ENCODE measurements around the gene SDSL.

Gene SDSL

DNA sequence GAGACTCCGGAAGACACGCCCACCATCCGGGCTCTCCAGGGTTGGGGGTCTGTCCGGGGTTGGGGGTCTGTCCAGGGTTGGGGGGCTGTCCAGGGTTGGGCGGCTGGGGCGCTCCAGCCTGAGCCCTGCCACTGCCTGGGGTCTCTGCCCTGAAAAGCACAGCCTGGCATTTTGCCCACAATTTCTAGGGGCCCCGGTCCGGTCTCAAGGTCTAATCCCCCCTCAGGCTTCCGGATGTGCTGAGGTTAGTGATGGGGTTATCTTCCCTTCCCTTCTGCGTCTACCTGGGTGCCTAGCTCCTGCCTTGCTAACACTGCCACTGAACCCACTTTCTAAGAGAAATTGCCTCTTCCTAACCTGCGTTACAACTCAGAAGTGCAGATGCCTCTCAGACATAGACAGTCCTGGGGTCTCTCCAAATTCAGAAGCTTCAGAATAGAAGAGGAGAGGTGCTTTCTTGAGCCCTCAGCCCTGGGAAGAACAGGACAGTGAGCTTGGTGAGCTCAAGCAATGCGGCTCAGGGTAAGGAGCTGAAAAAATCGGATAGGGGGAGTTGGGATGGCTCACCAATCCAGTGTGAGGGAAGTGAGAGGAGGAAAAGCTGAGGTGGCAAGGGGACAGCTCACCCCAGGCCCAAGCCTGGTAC, 43.8 kb downstream of the SDSL start:
- ChIA-PET CTCF (interaction anchor here (0.6 to 0.9 kb wide), 4 partner anchors 15 to 1749 kb away, joined by 3 to 5 read pairs (median 3); no protein-coding TSS in a partner anchor), POLR2A (no interaction called here)
- TF ChIP-seq SCRT2 (tag by site-specific recombination; IDR thresholded peaks at IDR 0.05): no peak
- TF ChIP-seq ZNF785 (tag by site-specific recombination; IDR thresholded peaks at IDR 0.05): no peak
- no peak for TF ChIP-seq HOXD13 (CRISPR knock-in tag; IDR thresholded peaks at IDR 0.05; ENCODE audit: borderline replicate concordance)
- TF ChIP-seq ZNF837 (tag by site-specific recombination; IDR thresholded peaks at IDR 0.05): no peak
- TF ChIP-seq SP3 (tag by site-specific recombination; IDR thresholded peaks at IDR 0.05): no peak
- TF ChIP-seq ZNF776 (tag by site-specific recombination; IDR thresholded peaks at IDR 0.05; ENCODE audit: borderline replicate concordance): no peak
- TF ChIP-seq ZFP69B (tag by site-specific recombination; IDR thresholded peaks at IDR 0.05): no peak
- no peak for TF ChIP-seq ZNF23 (tag by site-specific recombination; IDR thresholded peaks at IDR 0.05; ENCODE audit: borderline replicate concordance)
- TF ChIP-seq ZNF777 (tag by site-specific recombination; IDR thresholded peaks at IDR 0.05; ENCODE audit: borderline replicate concordance): no peak
- TF ChIP-seq, protein P1, sequence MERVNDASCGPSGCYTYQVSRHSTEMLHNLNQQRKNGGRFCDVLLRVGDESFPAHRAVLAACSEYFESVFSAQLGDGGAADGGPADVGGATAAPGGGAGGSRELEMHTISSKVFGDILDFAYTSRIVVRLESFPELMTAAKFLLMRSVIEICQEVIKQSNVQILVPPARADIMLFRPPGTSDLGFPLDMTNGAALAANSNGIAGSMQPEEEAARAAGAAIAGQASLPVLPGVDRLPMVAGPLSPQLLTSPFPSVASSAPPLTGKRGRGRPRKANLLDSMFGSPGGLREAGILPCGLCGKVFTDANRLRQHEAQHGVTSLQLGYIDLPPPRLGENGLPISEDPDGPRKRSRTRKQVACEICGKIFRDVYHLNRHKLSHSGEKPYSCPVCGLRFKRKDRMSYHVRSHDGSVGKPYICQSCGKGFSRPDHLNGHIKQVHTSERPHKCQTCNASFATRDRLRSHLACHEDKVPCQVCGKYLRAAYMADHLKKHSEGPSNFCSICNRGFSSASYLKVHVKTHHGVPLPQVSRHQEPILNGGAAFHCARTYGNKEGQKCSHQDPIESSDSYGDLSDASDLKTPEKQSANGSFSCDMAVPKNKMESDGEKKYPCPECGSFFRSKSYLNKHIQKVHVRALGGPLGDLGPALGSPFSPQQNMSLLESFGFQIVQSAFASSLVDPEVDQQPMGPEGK (tag by site-specific recombination; IDR thresholded peaks at IDR 0.05): no peak
- no peak for TF ChIP-seq ZNF132 (tag by site-specific recombination; IDR thresholded peaks at IDR 0.05; ENCODE audit: borderline replicate concordance)
- no peak for TF ChIP-seq ZNF791 (tag by site-specific recombination; IDR thresholded peaks at IDR 0.05)
- TF ChIP-seq, protein P2, sequence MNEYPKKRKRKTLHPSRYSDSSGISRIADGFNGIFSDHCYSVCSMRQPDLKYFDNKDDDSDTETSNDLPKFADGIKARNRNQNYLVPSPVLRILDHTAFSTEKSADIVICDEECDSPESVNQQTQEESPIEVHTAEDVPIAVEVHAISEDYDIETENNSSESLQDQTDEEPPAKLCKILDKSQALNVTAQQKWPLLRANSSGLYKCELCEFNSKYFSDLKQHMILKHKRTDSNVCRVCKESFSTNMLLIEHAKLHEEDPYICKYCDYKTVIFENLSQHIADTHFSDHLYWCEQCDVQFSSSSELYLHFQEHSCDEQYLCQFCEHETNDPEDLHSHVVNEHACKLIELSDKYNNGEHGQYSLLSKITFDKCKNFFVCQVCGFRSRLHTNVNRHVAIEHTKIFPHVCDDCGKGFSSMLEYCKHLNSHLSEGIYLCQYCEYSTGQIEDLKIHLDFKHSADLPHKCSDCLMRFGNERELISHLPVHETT (tag by site-specific recombination; IDR thresholded peaks at IDR 0.05): no peak
- TF ChIP-seq ZNF433 (tag by site-specific recombination; IDR thresholded peaks at IDR 0.05; ENCODE audit: low read depth): no peak
- TF ChIP-seq, protein P3, sequence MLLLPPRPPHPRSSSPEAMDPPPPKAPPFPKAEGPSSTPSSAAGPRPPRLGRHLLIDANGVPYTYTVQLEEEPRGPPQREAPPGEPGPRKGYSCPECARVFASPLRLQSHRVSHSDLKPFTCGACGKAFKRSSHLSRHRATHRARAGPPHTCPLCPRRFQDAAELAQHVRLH (tag by site-specific recombination; IDR thresholded peaks at IDR 0.05): no peak
- Histone ChIP-seq H3K4me3 (ENCODE audit: low read depth, low read length) (no peak overlapping the region), H3K4me1 (ENCODE audit: control insufficient read depth, insufficient read depth, low read length) (no peaks in the 10 kb centered on the region), H3K27ac (ENCODE audit: extremely low read depth, low read depth, low read length) (no peak overlapping the region), H3K9me3 (ENCODE audit: control insufficient read depth, insufficient read depth, low read depth, low read length) (no peaks in the 10 kb centered on the region), H3K36me3 (ENCODE audit: control insufficient read depth in 2 of 2, insufficient read depth in 1 of 2, low read length in 2 of 2) (no peaks in the 10 kb centered on the region)

DNA sequence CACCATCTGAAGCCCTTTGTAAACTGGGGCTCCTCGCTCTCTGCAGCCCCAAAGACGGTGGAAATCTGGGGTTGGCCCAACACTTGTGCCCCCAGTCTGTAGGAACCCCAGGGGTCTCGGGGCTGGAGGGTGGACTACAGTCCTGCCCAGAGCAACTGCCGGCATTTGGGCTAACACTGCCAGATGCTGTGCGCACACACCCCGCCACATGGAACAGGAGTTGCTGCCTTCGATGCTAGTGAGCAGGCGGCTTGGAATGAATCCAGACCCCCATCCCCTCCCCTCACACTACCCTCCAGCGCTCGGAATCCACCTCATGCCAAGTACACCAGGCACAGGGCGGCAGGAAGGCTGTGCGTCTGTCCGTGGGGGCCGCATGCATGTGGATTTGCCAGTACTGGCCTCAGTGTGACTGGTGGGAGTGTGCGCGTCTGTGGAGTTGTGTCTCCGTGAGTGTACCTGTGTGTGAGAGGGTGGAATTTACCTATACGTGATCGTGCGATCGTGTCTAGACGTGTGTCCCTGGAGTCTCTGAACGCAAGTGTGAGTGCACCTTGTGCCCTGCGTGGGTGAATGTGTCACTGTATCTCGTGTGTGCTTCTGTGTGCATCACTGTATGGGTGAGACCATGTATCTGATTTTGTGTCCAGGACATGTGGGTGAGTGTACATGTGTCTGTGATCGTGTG, 44.4 kb downstream of the SDSL start:
- no peak overlapping the region for H3K27ac ChIP-seq (ENCODE audit: extremely low read depth, low read depth, low read length)
- H3K4me1 ChIP-seq (ENCODE audit: control insufficient read depth, insufficient read depth, low read length): no peaks in the 10 kb centered on the region
- ChIA-PET POLR2A (no interaction called here), CTCF (interaction anchor here (0.6 to 0.9 kb wide), 3 partner anchors 14 to 266 kb away, joined by 3 to 5 read pairs (median 3); no protein-coding TSS in a partner anchor)
- no peak overlapping the region for H3K4me3 ChIP-seq (ENCODE audit: low read depth, low read length)
- no peaks in the 10 kb centered on the region for H3K36me3 ChIP-seq (ENCODE audit: control insufficient read depth in 2 of 2, insufficient read depth in 1 of 2, low read length in 2 of 2)
- no peaks in the 10 kb centered on the region for H3K9me3 ChIP-seq (ENCODE audit: control insufficient read depth, insufficient read depth, low read depth, low read length)
- no peak for TF ChIP-seq ZBTB8A (tag by site-specific recombination; IDR thresholded peaks at IDR 0.05)
- no peak for TF ChIP-seq ZNF16 (tag by site-specific recombination; IDR thresholded peaks at IDR 0.05; ENCODE audit: low read depth)
- no peak for TF ChIP-seq ZNF174 (tag by site-specific recombination; IDR thresholded peaks at IDR 0.05)
- TF ChIP-seq ZNF274 (IDR thresholded peaks at IDR 0.05; ENCODE audit: low read length): no peak
- no peak for TF ChIP-seq ZNF274 (tag by site-specific recombination; IDR thresholded peaks at IDR 0.05; ENCODE audit: borderline replicate concordance)
- TF ChIP-seq ZNF146 (tag by site-specific recombination; IDR thresholded peaks at IDR 0.05): no peak
- no peak for TF ChIP-seq ZNF114 (tag by site-specific recombination; IDR thresholded peaks at IDR 0.05)
- no peak for TF ChIP-seq ZNF416 (tag by site-specific recombination; IDR thresholded peaks at IDR 0.05)
- TF ChIP-seq, protein P4, sequence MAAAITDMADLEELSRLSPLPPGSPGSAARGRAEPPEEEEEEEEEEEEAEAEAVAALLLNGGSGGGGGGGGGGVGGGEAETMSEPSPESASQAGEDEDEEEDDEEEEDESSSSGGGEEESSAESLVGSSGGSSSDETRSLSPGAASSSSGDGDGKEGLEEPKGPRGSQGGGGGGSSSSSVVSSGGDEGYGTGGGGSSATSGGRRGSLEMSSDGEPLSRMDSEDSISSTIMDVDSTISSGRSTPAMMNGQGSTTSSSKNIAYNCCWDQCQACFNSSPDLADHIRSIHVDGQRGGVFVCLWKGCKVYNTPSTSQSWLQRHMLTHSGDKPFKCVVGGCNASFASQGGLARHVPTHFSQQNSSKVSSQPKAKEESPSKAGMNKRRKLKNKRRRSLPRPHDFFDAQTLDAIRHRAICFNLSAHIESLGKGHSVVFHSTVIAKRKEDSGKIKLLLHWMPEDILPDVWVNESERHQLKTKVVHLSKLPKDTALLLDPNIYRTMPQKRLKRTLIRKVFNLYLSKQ (tag by site-specific recombination; IDR thresholded peaks at IDR 0.05; ENCODE audit: borderline replicate concordance): no peak
- TF ChIP-seq, protein P5, sequence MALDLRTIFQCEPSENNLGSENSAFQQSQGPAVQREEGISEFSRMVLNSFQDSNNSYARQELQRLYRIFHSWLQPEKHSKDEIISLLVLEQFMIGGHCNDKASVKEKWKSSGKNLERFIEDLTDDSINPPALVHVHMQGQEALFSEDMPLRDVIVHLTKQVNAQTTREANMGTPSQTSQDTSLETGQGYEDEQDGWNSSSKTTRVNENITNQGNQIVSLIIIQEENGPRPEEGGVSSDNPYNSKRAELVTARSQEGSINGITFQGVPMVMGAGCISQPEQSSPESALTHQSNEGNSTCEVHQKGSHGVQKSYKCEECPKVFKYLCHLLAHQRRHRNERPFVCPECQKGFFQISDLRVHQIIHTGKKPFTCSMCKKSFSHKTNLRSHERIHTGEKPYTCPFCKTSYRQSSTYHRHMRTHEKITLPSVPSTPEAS (tag by site-specific recombination; IDR thresholded peaks at IDR 0.05): no peak
- TF ChIP-seq IKZF3 (tag by site-specific recombination; IDR thresholded peaks at IDR 0.05): no peak
- TF ChIP-seq ZNF19 (tag by site-specific recombination; IDR thresholded peaks at IDR 0.05; ENCODE audit: low read depth): no peak
- TF ChIP-seq, protein P6, sequence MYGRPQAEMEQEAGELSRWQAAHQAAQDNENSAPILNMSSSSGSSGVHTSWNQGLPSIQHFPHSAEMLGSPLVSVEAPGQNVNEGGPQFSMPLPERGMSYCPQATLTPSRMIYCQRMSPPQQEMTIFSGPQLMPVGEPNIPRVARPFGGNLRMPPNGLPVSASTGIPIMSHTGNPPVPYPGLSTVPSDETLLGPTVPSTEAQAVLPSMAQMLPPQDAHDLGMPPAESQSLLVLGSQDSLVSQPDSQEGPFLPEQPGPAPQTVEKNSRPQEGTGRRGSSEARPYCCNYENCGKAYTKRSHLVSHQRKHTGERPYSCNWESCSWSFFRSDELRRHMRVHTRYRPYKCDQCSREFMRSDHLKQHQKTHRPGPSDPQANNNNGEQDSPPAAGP (tag by site-specific recombination; IDR thresholded peaks at IDR 0.05): no peak

Measured in HEK293 (cell line).